ENCODE measurements around the gene CSMD2.

DNA sequence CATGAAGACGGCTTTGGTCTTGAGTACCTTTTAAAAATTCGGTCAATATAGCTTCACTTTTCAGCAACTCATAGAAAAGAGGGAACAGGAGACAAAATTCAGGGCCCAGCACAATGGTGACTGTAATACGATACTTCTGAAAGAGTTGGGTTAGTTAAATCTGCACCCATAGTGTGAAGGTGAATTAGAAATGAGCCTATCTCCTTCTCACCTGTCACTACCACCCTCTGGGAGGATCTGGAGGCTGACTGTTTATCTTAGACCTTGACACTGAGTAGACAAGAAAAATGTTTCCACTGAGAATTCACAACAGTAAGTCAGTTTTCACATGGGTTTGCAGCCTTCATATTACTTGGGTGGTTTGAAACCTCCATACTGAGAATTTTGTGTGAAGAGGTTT is 359.0 kb downstream of the CSMD2 start:
- TF ChIP-seq REST (IDR thresholded peaks at IDR 0.05; ENCODE audit: insufficient read depth in 1 of 2, low read depth in 2 of 2, low read length in 2 of 2) (no peak), TAF1 (IDR thresholded peaks at IDR 0.05; ENCODE audit: borderline replicate concordance, insufficient read depth, low read length) (no peak)

All from PFSK-1 (cell line).